Activated T-cell treated with anti-CD3 and anti-CD28 coated beads for 24 hours (primary cell): ENCODE data around the gene ATP13A2.
"Not testable (repeated sequence)": the region's sequence is repeated elsewhere in the genome, so short reads cannot be mapped to it uniquely, and the experiment has no call there.

Experiments
- DNase-seq: peaks from one replicate; pipeline ENCODE4 v3.0.0-alpha.2; 2020; ENCODE audit warnings: low read depth

The ATP13A2 gene

DNA sequence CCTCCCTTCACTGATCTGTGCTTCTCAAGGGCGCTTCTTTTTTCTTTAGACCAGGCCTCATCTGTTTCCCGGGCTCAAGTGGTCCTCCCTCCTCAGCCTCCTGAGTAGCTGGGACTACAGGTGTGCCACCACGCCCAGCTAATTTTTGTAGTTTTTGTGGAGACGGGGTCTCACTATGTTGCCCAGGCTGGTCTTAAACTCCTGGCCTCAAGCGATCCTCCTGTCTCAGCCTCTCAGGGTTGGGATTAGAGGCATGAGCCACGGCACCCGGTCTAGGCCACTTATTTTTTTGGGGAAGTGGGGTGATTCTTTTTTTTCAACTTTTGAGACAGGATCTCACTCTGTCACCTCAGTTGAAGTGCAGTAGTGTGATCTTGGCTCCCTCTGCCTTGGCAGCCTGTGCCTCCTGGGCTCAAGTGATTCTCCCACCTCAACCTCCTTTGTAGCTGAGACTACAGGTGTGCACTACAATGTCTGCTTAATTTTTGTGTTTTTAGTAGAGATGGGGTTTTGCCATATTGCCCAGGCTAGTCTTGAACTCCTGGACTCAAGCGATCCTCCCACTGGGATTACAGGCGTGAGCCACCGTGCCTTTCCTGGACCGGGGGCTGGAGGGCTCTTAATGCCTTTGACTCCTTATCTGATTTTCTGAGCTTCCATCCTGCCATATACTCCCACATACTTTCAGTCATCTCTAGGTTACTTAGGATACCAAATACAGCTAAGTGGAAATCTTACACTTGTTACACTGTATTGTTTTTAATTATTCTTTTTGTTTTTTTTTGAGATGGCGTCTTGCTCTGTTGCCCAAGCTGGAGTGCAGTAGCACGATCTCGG is 50.2 kb downstream of the ATP13A2 start:
- no peak for DNase-seq

GRCh38 chr1:16960560-16961296 is 51.0 kb downstream of the ATP13A2 start:
- DNase-seq, result peak; percentile 74

DNA sequence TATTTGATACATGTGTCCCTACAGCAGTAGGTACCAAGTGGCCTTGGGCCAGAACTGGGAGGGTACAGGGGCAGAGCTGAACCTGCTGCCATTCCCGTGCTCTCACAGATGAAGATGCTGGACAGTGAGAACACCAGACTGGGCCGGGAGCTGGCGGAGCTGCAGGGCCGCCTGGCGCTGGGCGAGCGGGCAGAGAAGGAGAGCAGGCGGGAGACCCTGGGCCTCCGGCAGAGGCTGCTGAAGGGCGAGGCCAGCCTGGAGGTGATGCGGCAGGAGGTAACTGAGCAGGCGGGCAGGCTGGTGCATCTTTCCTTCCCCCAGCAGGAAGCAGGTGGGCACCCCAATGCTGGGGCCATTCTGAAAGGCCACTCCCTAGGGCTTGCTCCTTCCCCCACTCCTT is 53.3 kb downstream of the ATP13A2 start:
- DNase-seq, result no peak

DNA sequence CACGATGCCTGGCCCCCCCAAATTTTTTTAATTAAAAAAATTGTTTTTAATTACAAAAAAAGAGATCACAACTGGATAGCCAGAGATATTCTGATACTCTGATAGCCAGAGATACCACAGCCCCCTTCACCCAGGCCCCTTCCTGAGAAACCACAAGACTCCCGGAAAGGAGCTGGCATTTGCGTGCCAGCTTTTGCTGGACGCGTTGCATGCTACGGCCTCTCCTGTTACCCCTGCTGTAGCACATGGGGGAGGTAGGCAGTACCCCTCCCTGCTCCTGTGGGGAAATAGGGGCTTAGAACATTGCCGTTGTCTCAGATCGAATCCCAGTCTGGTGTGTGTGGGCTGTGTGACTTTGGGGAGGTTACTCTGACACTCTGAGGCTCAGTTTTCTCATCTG is 54.0 kb downstream of the ATP13A2 start:
- DNase-seq, result no peak

GRCh38 chr1:16956775-16957174 is 55.0 kb downstream of the ATP13A2 start:
- no peak for DNase-seq

GRCh38 chr1:16955186-16955585 is 56.5 kb downstream of the ATP13A2 start:
- DNase-seq, result no peak

DNA sequence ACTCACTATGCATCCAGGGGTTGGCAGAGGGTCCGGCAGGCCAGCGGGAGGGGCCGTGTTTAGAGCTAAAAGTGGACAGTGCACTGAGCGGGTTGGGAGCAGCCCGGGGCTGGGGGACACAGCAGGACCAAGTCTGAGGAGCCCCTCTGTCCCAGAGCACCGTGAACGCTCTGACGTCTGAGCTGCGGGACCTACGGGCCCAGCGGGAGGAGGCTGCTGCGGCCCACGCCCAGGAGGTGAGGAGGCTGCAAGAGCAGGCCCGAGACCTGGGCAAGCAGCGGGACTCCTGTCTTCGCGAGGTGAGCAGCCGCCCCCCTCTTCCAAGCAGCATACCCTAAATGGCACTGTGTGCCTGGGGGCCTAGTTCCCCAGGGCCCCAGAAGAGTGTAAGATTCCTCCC is 57.1 kb downstream of the ATP13A2 start:
- DNase-seq, result no peak

- DNase-seq, result not testable (repeated sequence)
Measured at GRCh38 chr1:16952376-16952775, 59.4 kb downstream of the ATP13A2 start.

DNA sequence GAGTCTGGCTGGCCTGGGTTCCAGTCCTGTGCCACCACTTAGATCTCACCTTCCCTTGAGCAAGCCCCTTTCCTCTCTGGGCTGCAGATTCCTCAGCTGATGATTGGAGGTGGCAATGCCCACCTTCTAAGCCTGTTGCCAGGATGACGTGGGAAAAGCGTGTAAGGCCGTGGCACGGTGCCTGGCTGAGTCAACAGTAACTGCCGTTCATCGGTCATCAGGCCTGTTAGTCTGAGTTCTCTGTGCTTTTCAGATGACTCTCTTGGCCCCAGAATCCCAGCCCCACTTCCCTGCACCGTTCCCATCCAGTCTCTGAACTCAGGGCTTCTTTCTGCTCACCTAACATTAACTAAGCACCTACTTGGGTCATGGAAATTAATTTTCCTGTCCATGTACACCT is 62.7 kb downstream of the ATP13A2 start:
- not testable (repeated sequence) for DNase-seq

DNA sequence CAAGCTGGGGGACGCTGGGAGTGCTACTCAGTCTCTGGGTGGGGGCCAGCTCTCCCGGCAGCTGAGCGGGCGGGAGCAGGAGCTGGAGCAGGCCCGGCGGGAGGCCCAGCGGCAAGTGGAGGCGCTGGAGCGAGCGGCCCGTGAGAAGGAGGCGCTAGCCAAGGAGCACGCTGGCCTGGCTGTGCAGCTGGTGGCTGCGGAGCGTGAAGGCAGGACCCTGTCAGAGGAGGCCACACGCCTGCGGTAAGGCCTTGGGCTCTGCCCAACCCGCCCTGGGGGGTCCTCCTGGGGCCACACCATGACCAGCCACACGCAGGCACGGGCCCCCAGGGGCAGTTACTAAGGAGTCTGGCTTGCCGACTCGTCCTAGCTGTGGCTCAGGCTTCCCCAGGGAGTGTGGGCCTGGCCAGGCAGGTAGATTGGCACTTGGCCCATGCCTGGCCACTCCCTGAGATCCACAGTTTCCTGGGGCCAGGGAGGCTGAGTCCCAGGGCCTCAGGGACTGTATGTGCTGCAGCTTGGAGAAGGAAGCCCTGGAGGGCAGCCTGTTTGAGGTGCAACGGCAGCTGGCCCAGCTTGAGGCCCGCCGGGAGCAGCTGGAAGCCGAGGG is 63.3 kb downstream of the ATP13A2 start:
- not testable (repeated sequence) for DNase-seq

GRCh38 chr1:16946646-16947045 is 65.1 kb downstream of the ATP13A2 start:
- DNase-seq, result no peak

GRCh38 chr1:16946185-16946584 is 65.5 kb downstream of the ATP13A2 start:
- not testable (repeated sequence) for DNase-seq

DNA sequence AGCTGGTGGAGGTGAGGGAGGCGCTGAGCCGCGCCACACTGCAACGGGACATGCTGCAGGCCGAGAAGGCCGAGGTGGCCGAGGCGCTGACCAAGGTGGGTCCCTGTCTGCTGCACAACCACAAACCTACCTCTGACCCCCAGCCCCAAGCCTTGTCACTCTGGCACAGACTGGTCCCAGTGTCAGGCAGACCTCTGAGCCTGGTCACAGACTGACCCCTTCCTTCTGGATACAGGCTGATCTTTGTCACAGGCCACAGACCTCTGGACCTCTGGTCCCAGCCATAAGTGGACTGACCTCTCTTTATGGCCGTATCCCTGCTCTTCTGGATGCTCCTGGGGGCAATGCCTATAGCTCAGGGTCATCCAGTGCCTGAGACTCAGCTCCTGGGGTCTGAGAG is 66.2 kb downstream of the ATP13A2 start:
- DNase-seq, result not testable (repeated sequence)

DNA sequence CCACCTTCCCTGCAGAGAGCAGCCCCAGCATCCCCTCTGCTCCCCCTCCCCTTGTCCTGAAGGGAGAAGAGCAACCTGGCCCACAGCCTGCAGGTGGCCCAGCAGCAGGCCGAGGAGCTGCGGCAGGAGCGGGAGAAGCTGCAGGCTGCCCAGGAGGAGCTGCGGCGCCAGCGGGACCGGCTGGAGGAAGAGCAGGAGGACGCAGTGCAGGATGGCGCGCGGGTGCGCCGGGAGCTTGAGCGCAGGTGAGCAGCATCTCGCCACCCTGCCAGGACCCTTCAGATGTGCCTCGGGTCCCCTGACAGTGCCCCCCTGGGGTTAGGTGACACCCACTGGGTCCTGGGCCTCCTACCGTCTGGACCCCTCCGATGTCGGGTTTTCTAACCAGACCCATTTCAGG is 67.7 kb downstream of the ATP13A2 start:
- DNase-seq, result no peak

- not testable (repeated sequence) for DNase-seq
Measured at GRCh38 chr1:16939386-16940180, 72.1 kb downstream of the ATP13A2 start.

- DNase-seq, result no peak
Measured at GRCh38 chr1:16938351-16939321, 73.1 kb downstream of the ATP13A2 start.

DNA sequence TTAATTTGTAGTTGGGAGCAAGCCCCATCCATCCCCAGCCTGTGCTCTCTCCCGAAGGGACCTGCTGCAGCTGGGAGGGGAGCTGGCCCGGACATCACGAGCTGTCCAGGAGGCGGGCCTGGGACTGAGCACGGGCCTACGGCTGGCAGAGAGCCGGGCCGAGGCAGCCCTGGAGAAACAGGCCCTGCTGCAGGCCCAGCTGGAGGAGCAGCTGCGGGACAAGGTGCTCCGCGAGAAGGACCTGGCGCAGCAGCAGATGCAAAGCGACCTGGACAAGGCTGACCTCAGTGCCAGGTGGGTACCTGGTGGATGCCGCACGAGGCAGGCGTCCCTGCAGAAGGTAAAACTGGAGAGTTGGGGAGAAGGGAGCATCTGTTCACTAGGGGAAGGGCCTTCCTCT is 75.1 kb downstream of the ATP13A2 start:
- not testable (repeated sequence) for DNase-seq
